ENCODE results near the gene CACNB4.

GRCh38 chr2:151899156-151899555 is 199.7 kb downstream of the CACNB4 start:
- TF ChIP-seq POLR2AphosphoS5 (IDR thresholded peaks at IDR 0.05; ENCODE audit: low read depth, low read length) (no peak), REST (IDR thresholded peaks at IDR 0.05; ENCODE audit: insufficient read depth in 1 of 2, low read depth in 2 of 2, low read length in 2 of 2) (no peak), SIN3A (IDR thresholded peaks at IDR 0.05; ENCODE audit: borderline replicate concordance, insufficient read depth, low read length) (no peak), TAF1 (IDR thresholded peaks at IDR 0.05; ENCODE audit: borderline replicate concordance, insufficient read depth, low read length) (no peak)

All from PFSK-1 (cell line).